Liver (tissue), 9 donors: Measurements from ENCODE around the gene DNAJC7. TPM values are rescaled to one million over a fixed set of nuclear protein-coding genes. Genes with fewer than 3 reads are reported as not detected.

Experiments used
- DNase-seq: peaks from one replicate; pipeline ENCODE4 v3.0.0-alpha.2; 2017; ENCODE audit warnings: low spot score
- H3K27ac ChIP-seq, 2 donors: one replicate each; pipeline ENCODE4 v1.7.0; 2013; ENCODE audit warnings: inconsistent platforms in 2 of 2, low read length in 2 of 2, control low read depth in 1 of 2, low read depth in 1 of 2, mild to moderate bottlenecking in 1 of 2
- H3K27me3 ChIP-seq, 4 donors: one replicate each; pipeline versions ENCODE4 v1.6.1 to v1.7.0; 2013; ENCODE audit warnings: low read length in 3 of 4, inconsistent platforms in 1 of 4, mild to moderate bottlenecking in 1 of 4, moderate library complexity in 1 of 4; ENCODE audit not compliant: control insufficient read depth in 4 of 4, insufficient read depth in 4 of 4
- H3K36me3 ChIP-seq, 4 donors: one replicate each; pipeline versions ENCODE4 v1.6.1 to v1.7.0; 2013; ENCODE audit warnings: low read length in 3 of 4, mild to moderate bottlenecking in 3 of 4, low read depth in 1 of 4, moderate library complexity in 1 of 4; ENCODE audit not compliant: control insufficient read depth in 4 of 4, insufficient read depth in 3 of 4
- H3K4me1 ChIP-seq, 4 donors: one replicate each; pipeline versions ENCODE4 v1.6.1 to v1.7.0; 2013; ENCODE audit warnings: low read length in 3 of 4, mild to moderate bottlenecking in 3 of 4, moderate library complexity in 1 of 4; ENCODE audit not compliant: control insufficient read depth in 4 of 4, insufficient read depth in 4 of 4
- H3K4me3 ChIP-seq, 3 donors: one replicate each; pipeline versions ENCODE4 v1.6.1 to v1.7.0; 2013; ENCODE audit warnings: low read length in 3 of 3, control low read depth in 1 of 3, low read depth in 1 of 3, mild to moderate bottlenecking in 1 of 3
- H3K9ac ChIP-seq, 2 donors: one replicate each; pipeline ENCODE4 v1.7.0; 2013; ENCODE audit warnings: low read length in 2 of 2, mild to moderate bottlenecking in 2 of 2, moderate library complexity in 2 of 2, control low read depth in 1 of 2, low read depth in 1 of 2
- H3K9me3 ChIP-seq, 4 donors: one replicate each; pipeline versions ENCODE4 v1.6.1 to v1.7.0; 2013; ENCODE audit warnings: low read length in 3 of 4; ENCODE audit not compliant: control insufficient read depth in 4 of 4
- EGR1 ChIP-seq, 2 donors: IDR thresholded peaks; 2 replicates each; pipeline ENCODE4 v1.6.1; 2016 to 2018; ENCODE audit warnings: antibody characterized with exemption in 2 of 2, low read depth in 2 of 2
- FOXA1 ChIP-seq: IDR thresholded peaks from 2 replicates; pipeline ENCODE4 v1.6.1; 2016; ENCODE audit warnings: antibody characterized with exemption
- FOXA2 ChIP-seq: IDR thresholded peaks from 2 replicates; pipeline ENCODE4 v1.6.1; 2016; ENCODE audit warnings: antibody characterized with exemption
- GABPA ChIP-seq, 2 donors: IDR thresholded peaks in 1 of 2; conservative IDR thresholded peaks in 1 of 2; 2 replicates each; pipeline ENCODE4 v1.6.1; 2016; ENCODE audit warnings: antibody characterized with exemption in 2 of 2, mild to moderate bottlenecking in 1 of 2, moderate library complexity in 1 of 2
- HNF4A ChIP-seq, 2 donors: conservative IDR thresholded peaks; 2 replicates each; pipeline ENCODE4 v1.6.1; 2016; ENCODE audit warnings: antibody characterized with exemption in 2 of 2, mild to moderate bottlenecking in 2 of 2
- HNF4G ChIP-seq: IDR thresholded peaks from 2 replicates; pipeline ENCODE4 v1.6.1; 2016; ENCODE audit warnings: antibody characterized with exemption
- JUND ChIP-seq, 2 donors: IDR thresholded peaks; 2 replicates each; pipeline ENCODE4 v1.6.1; 2016; ENCODE audit warnings: antibody characterized with exemption in 2 of 2
- NR2F2 ChIP-seq: IDR thresholded peaks from 2 replicates; pipeline ENCODE4 v1.6.1; 2016; ENCODE audit warnings: antibody characterized with exemption
- RAD21 ChIP-seq, 2 donors: IDR thresholded peaks; 2 replicates each; pipeline ENCODE4 v1.6.1; 2016; ENCODE audit warnings: antibody characterized with exemption in 2 of 2, mild to moderate bottlenecking in 2 of 2
- RXRA ChIP-seq, 2 donors: IDR thresholded peaks; 2 replicates each; pipeline ENCODE4 v1.6.1; 2017 to 2018; ENCODE audit warnings: antibody characterized with exemption in 2 of 2, mild to moderate bottlenecking in 1 of 2
- SP1 ChIP-seq: IDR thresholded peaks from 2 replicates; pipeline ENCODE4 v1.6.1; 2018; ENCODE audit warnings: antibody characterized with exemption, mild to moderate bottlenecking
- TAF1 ChIP-seq: conservative IDR thresholded peaks from 2 replicates; pipeline ENCODE4 v1.6.1; 2016; ENCODE audit warnings: antibody characterized with exemption, mild to moderate bottlenecking
- YY1 ChIP-seq: IDR thresholded peaks from 2 replicates; pipeline ENCODE4 v1.6.1; 2016; ENCODE audit warnings: antibody characterized with exemption, mild to moderate bottlenecking
- WGBS: extraction: QIAGEN DNeasy Blood & Tissue Kit; methylation state at CpG from one replicate; pipeline ENCODE4 v1.1.7; 2013; 5-methylcytosine and 5-hydroxymethylcytosine counted together
- polyA plus RNA-seq, 2 donors: library from polyadenylated mRNA; stranded (reverse) in 1 of 2; unstranded in 1 of 2; fragments of 200-250 nt in 1 of 2; fragments of >200 nt in 1 of 2; fragmentation: Nextera tagmentation in 1 of 2; extraction: Ambion mirVana in 1 of 2; gene quantifications; one replicate each; pipeline versions ENCODE4 v1.2.1 to v1.2.3, GENCODE V29; 2013 to 2015
- total RNA-seq, 2 donors: library from RNA; depleted of rRNA; stranded (reverse); fragments of >200 nt; gene quantifications; one replicate each; pipeline ENCODE4 v1.2.3, GENCODE V29; 2014
- TF ChIP-seq, protein P1 (sequence below): IDR thresholded peaks from 2 replicates; pipeline ENCODE4 v1.6.1; 2016; ENCODE audit warnings: antibody characterized with exemption
- TF ChIP-seq, protein P2 (sequence below): IDR thresholded peaks from 2 replicates; pipeline ENCODE4 v1.6.1; 2016; ENCODE audit warnings: antibody characterized with exemption
- TF ChIP-seq, protein P3 (sequence below): fragments of 150-350 bp; IDR thresholded peaks from 2 replicates; pipeline ENCODE4 v1.5.1; 2017; ENCODE audit warnings: improper control_type of control experiment, low read depth, low read length; ENCODE audit not compliant: missing input control
- TF ChIP-seq, protein P4 (sequence below): IDR thresholded peaks from 2 replicates; pipeline ENCODE4 v1.6.1; 2016; ENCODE audit warnings: antibody characterized with exemption, mild to moderate bottlenecking
- TF ChIP-seq, protein P5 (sequence below): IDR thresholded peaks from 2 replicates; pipeline ENCODE4 v1.6.1; 2016; ENCODE audit warnings: antibody characterized with exemption
- donor health status: healthy.
- donor health status: healthy.
- donor health status: healthy.
- donor health status: healthy.
- donor health status: healthy.

The DNAJC7 gene
- total and polyA plus RNA-seq, 4 donors, result 28.7 to 33.9 (median 30.6) TPM

DNA sequence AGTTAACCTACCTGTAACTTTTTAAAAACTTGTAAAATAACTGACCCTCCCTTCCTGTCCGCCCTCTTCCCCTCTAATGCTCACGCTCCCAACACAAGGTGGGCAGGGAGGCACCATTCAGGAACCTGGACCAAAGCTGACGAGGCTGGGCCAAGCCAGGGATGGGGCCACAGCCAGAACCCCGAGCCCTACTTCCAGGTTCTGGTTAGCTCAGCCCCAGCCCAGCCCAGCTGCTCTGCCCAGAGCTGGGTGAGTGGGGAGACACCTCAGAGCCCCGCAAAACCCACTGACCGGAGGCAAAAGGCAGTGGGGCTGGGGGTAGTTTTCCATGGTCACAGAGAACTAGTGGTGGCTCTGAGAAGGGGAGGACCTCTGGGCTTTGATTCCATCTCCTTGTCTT lies 43.2 kb downstream of the DNAJC7 start:
- DNase-seq, result no peak
- Histone ChIP-seq H3K4me1 (peaks cover 11 to 50% (median 31%) of the 10 kb centered on the region in 4 donors), H3K4me3 (no peak overlapping the region), H3K9ac (no peak overlapping the region), H3K27ac (no peak overlapping the region), H3K36me3 (peaks cover 13 to 37% (median 30%) of the 10 kb centered on the region in 4 donors), H3K9me3 (no peaks in the 10 kb centered on the region), H3K27me3 (no peaks in the 10 kb centered on the region)
- 87% methylated on average over 6 of the region's 6 CpGs for WGBS
- TF ChIP-seq, protein P1, sequence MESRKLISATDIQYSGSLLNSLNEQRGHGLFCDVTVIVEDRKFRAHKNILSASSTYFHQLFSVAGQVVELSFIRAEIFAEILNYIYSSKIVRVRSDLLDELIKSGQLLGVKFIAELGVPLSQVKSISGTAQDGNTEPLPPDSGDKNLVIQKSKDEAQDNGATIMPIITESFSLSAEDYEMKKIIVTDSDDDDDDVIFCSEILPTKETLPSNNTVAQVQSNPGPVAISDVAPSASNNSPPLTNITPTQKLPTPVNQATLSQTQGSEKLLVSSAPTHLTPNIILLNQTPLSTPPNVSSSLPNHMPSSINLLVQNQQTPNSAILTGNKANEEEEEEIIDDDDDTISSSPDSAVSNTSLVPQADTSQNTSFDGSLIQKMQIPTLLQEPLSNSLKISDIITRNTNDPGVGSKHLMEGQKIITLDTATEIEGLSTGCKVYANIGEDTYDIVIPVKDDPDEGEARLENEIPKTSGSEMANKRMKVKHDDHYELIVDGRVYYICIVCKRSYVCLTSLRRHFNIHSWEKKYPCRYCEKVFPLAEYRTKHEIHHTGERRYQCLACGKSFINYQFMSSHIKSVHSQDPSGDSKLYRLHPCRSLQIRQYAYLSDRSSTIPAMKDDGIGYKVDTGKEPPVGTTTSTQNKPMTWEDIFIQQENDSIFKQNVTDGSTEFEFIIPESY, result no peak
- TF ChIP-seq JUND (IDR thresholded peaks at IDR 0.05), result no peak
- TF ChIP-seq YY1, result no peak
- no peak for TF ChIP-seq GABPA (IDR thresholded peaks at IDR 0.05 in 1 of 2, conservative IDR thresholded peaks at IDR 0.05 in 1 of 2)
- TF ChIP-seq RXRA (IDR thresholded peaks at IDR 0.05), result no peak
- TF ChIP-seq, protein P2, sequence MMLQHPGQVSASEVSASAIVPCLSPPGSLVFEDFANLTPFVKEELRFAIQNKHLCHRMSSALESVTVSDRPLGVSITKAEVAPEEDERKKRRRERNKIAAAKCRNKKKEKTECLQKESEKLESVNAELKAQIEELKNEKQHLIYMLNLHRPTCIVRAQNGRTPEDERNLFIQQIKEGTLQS, result no peak
- TF ChIP-seq HNF4A (conservative IDR thresholded peaks at IDR 0.05), result no peak
- TF ChIP-seq NR2F2, result no peak
- no peak for TF ChIP-seq TAF1
- no peak for TF ChIP-seq EGR1 (IDR thresholded peaks at IDR 0.05; ENCODE audit: low read depth in 2 of 2)
- TF ChIP-seq HNF4G, result no peak
- TF ChIP-seq, protein P3, sequence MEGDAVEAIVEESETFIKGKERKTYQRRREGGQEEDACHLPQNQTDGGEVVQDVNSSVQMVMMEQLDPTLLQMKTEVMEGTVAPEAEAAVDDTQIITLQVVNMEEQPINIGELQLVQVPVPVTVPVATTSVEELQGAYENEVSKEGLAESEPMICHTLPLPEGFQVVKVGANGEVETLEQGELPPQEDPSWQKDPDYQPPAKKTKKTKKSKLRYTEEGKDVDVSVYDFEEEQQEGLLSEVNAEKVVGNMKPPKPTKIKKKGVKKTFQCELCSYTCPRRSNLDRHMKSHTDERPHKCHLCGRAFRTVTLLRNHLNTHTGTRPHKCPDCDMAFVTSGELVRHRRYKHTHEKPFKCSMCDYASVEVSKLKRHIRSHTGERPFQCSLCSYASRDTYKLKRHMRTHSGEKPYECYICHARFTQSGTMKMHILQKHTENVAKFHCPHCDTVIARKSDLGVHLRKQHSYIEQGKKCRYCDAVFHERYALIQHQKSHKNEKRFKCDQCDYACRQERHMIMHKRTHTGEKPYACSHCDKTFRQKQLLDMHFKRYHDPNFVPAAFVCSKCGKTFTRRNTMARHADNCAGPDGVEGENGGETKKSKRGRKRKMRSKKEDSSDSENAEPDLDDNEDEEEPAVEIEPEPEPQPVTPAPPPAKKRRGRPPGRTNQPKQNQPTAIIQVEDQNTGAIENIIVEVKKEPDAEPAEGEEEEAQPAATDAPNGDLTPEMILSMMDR, result no peak
- TF ChIP-seq FOXA2, result no peak
- TF ChIP-seq RAD21 (IDR thresholded peaks at IDR 0.05), result no peak
- TF ChIP-seq SP1, result no peak
- TF ChIP-seq, protein P4, sequence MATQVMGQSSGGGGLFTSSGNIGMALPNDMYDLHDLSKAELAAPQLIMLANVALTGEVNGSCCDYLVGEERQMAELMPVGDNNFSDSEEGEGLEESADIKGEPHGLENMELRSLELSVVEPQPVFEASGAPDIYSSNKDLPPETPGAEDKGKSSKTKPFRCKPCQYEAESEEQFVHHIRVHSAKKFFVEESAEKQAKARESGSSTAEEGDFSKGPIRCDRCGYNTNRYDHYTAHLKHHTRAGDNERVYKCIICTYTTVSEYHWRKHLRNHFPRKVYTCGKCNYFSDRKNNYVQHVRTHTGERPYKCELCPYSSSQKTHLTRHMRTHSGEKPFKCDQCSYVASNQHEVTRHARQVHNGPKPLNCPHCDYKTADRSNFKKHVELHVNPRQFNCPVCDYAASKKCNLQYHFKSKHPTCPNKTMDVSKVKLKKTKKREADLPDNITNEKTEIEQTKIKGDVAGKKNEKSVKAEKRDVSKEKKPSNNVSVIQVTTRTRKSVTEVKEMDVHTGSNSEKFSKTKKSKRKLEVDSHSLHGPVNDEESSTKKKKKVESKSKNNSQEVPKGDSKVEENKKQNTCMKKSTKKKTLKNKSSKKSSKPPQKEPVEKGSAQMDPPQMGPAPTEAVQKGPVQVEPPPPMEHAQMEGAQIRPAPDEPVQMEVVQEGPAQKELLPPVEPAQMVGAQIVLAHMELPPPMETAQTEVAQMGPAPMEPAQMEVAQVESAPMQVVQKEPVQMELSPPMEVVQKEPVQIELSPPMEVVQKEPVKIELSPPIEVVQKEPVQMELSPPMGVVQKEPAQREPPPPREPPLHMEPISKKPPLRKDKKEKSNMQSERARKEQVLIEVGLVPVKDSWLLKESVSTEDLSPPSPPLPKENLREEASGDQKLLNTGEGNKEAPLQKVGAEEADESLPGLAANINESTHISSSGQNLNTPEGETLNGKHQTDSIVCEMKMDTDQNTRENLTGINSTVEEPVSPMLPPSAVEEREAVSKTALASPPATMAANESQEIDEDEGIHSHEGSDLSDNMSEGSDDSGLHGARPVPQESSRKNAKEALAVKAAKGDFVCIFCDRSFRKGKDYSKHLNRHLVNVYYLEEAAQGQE, result no peak
- no peak for TF ChIP-seq FOXA1
- TF ChIP-seq, protein P5, sequence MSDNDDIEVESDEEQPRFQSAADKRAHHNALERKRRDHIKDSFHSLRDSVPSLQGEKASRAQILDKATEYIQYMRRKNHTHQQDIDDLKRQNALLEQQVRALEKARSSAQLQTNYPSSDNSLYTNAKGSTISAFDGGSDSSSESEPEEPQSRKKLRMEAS, result no peak
